AG04449 (cell line): Measurements from ENCODE around the gene ACO2.

ENCODE experiments used
- CTCF ChIA-PET: fragments of 350-600 bp; formaldehyde crosslinking; extraction: SDS; loops from one replicate; lab custom pipeline; 2021; ENCODE audit warnings: antibody characterized with exemption; lab: Yijun Ruan, JAX
- POLR2A ChIA-PET: fragments of 400-600, 350-600 bp; formaldehyde crosslinking; extraction: SDS; loops from one replicate; lab custom pipeline; 2020; ENCODE audit warnings: antibody characterized with exemption, inconsistent platforms; lab: Yijun Ruan, JAX
- DNase-seq: peaks from one replicate; pipeline ENCODE4 v3.0.0-alpha.2; 2010; ENCODE audit warnings: low read depth, low spot score
- H3K4me3 ChIP-seq: 2 replicates; pipeline ENCODE4 v1.5.1; 2011; ENCODE audit warnings: low read depth, mild to moderate bottlenecking, control low read depth, low read length
- CTCF ChIP-seq: IDR thresholded peaks from one replicate; pipeline ENCODE4 v1.5.1; 2011; ENCODE audit warnings: mild to moderate bottlenecking, moderate library complexity, low read length, control low read depth, inconsistent platforms; ENCODE audit not compliant: insufficient read depth; ENCODE audit errors: missing control alignments

Gene ACO2

GRCh38 chr22:41508770-41509170 is 39.9 kb downstream of the ACO2 start:
- no peak overlapping the region for H3K4me3 ChIP-seq
- ChIA-PET POLR2A (no interaction called here), CTCF (interaction anchor here (1.0 to 1.7 kb wide), 3 partner anchors 9 to 14 kb away, joined by 3 to 7 read pairs (median 3); no protein-coding TSS in a partner anchor)
- no peak for TF ChIP-seq CTCF
- no peak for DNase-seq

GRCh38 chr22:41511521-41511968 is 42.6 kb downstream of the ACO2 start:
- no peak for DNase-seq
- no peak overlapping the region for H3K4me3 ChIP-seq
- CTCF ChIA-PET: interaction anchor here (1.2 to 1.5 kb wide), 3 partner anchors 10 to 31 kb away, joined by 3 to 4 read pairs (median 3); no protein-coding TSS in a partner anchor
- TF ChIP-seq CTCF: no peak
- POLR2A ChIA-PET: interaction anchor here (0.7 kb wide), 1 partner anchor 12 kb away, joined by 3 read pairs; no protein-coding TSS in a partner anchor

GRCh38 chr22:41512421-41513194 is 43.7 kb downstream of the ACO2 start:
- DNase-seq: no peak
- no peak overlapping the region for H3K4me3 ChIP-seq
- TF ChIP-seq CTCF: no peak
- CTCF ChIA-PET: interaction anchor here (1.0 to 7.1 kb wide), 9 partner anchors 11 to 66 kb away, joined by 3 to 74 read pairs (median 5); partner anchors contain the start of genes PHF5A, POLR3H and TOB2
- POLR2A ChIA-PET: interaction anchor here (1.2 kb wide), 1 partner anchor 66 kb away, joined by 3 read pairs; no protein-coding TSS in a partner anchor

- no peak for TF ChIP-seq CTCF
- DNase-seq: no peak
- CTCF ChIA-PET: interaction anchor here (1.0 to 7.1 kb wide), 9 partner anchors 10 to 67 kb away, joined by 3 to 74 read pairs (median 6); partner anchors contain the start of genes PHF5A, POLR3H and TOB2
- no peak overlapping the region for H3K4me3 ChIP-seq
- POLR2A ChIA-PET: interaction anchor here (0.6 to 1.2 kb wide), 2 partner anchors 66 to 67 kb away, joined by 3 read pairs; partner anchors contain the start of gene TOB2
These were observed 44.5 kb downstream of the ACO2 start for GRCh38 chr22:41513391-41513790.

GRCh38 chr22:41516462-41516861 is 47.5 kb downstream of the ACO2 start:
- no peak for DNase-seq
- ChIA-PET POLR2A (interaction anchor here (1.0 kb wide), 1 partner anchor 34 kb away, joined by 3 read pairs; no protein-coding TSS in a partner anchor), CTCF (interaction anchor here (1.2 to 7.1 kb wide), 21 partner anchors 7 to 594 kb away, joined by 3 to 74 read pairs (median 15); partner anchors contain the start of genes TEF and TOB2)
- TF ChIP-seq CTCF: no peak
- no peak overlapping the region for H3K4me3 ChIP-seq
